ENCODE results near the gene RWDD4.

GRCh38 chr4:183635741-183636140 lies 23.2 kb downstream of the RWDD4 start:
- TF ChIP-seq FOSB (CRISPR knock-in tag; IDR thresholded peaks at IDR 0.05) (no peak), HDAC2 (IDR thresholded peaks at IDR 0.05) (no peak), MAFK (IDR thresholded peaks at IDR 0.05; ENCODE audit: partially characterized antibody) (no peak), POLR2AphosphoS2 (conservative IDR thresholded peaks at IDR 0.05; ENCODE audit: low read length) (no peak), RCOR1 (IDR thresholded peaks at IDR 0.05; ENCODE audit: low read depth, low read length) (no peak), EP300 (IDR thresholded peaks at IDR 0.05) (no peak), POLR2A (IDR thresholded peaks at IDR 0.05; ENCODE audit: low read length) (no peak), EHMT2 (IDR thresholded peaks at IDR 0.05; ENCODE audit: low read depth) (no peak)
- TF ChIP-seq, protein P1, sequence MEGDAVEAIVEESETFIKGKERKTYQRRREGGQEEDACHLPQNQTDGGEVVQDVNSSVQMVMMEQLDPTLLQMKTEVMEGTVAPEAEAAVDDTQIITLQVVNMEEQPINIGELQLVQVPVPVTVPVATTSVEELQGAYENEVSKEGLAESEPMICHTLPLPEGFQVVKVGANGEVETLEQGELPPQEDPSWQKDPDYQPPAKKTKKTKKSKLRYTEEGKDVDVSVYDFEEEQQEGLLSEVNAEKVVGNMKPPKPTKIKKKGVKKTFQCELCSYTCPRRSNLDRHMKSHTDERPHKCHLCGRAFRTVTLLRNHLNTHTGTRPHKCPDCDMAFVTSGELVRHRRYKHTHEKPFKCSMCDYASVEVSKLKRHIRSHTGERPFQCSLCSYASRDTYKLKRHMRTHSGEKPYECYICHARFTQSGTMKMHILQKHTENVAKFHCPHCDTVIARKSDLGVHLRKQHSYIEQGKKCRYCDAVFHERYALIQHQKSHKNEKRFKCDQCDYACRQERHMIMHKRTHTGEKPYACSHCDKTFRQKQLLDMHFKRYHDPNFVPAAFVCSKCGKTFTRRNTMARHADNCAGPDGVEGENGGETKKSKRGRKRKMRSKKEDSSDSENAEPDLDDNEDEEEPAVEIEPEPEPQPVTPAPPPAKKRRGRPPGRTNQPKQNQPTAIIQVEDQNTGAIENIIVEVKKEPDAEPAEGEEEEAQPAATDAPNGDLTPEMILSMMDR (IDR thresholded peaks at IDR 0.05), result no peak
